Effector memory CD8-positive, alpha-beta T cell (primary cell): ENCODE results near the gene VIT.
"Not testable (repeated sequence)": the region's sequence is repeated elsewhere in the genome, so short reads cannot be mapped to it uniquely, and the experiment has no call there.

Source experiments
- ATAC-seq: fragments of 150-1000 bp; cut with Tn5 transposase; replicated peaks from 2 replicates; pipeline ENCODE4 v1.10.0; 2021; ENCODE audit warnings: mild to moderate bottlenecking, moderate library complexity
- DNase-seq, 3 experiments: peaks; one replicate each; pipeline ENCODE4 v3.0.0; 2021
- H3K27ac Mint-ChIP-seq, 2 donors: one replicate each; pipeline ENCODE4 v1.8.0; 2022; ENCODE audit warnings: mild to moderate bottlenecking in 2 of 2, mixed read lengths in 2 of 2, moderate library complexity in 2 of 2
- H3K27me3 Mint-ChIP-seq, 2 donors: one replicate each; pipeline ENCODE4 v1.8.0; 2022; ENCODE audit warnings: mixed read lengths in 2 of 2
- H3K36me3 Mint-ChIP-seq: one replicate; pipeline ENCODE4 v1.8.0; 2022; ENCODE audit warnings: mild to moderate bottlenecking, moderate library complexity, mixed read lengths; ENCODE audit not compliant: insufficient read depth
- H3K4me1 Mint-ChIP-seq, 2 donors: one replicate each; pipeline ENCODE4 v1.8.0; 2022; ENCODE audit warnings: low read depth in 2 of 2, mixed read lengths in 2 of 2
- H3K4me3 Mint-ChIP-seq, 2 donors: one replicate each; pipeline ENCODE4 v1.8.0; 2022; ENCODE audit warnings: mild to moderate bottlenecking in 2 of 2, mixed read lengths in 2 of 2, moderate library complexity in 2 of 2
- H3K9me3 Mint-ChIP-seq, 2 donors: one replicate each; pipeline ENCODE4 v1.8.0; 2022; ENCODE audit warnings: mixed read lengths in 2 of 2

VIT gene

DNA sequence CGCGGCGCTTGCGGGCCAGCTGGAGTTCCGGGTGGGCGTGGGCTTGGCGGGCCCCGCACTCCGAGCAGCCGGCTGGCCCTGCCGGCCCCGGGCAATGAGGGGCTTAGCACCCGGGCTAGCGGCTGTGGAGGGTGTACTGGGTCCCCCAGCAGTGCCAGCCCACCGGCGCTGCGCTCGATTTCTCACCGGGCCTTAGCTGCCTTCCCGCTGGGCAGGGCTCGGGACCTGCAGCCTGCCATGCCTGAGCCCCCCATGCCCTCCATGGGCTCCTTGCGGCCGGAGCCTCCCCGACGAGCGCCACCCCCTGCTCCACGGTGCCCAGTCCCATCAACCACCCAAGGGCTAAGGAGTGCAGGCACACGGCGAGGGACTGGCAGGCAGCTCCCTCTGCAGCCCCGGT, 8.2 kb upstream of the VIT start:
- ATAC-seq, H3K36me3 Mint-ChIP-seq: not testable (repeated sequence)

GRCh38 chr2:36689013-36689412, 7.5 kb upstream of the VIT start:
- not testable (repeated sequence) for H3K36me3 Mint-ChIP-seq, ATAC-seq, H3K27ac Mint-ChIP-seq

More for the DNA sequence above, 8.2 kb upstream of the VIT start:
- H3K27me3 Mint-ChIP-seq = peaks cover 18 to 41% of the 10 kb centered on the region in 2 donors
- not testable (repeated sequence) for H3K4me1 Mint-ChIP-seq, H3K4me3 Mint-ChIP-seq, DNase-seq, H3K27ac Mint-ChIP-seq, H3K9me3 Mint-ChIP-seq

GRCh38 chr2:36692121-36692520, 4.4 kb upstream of the VIT start:
- no peaks in the 10 kb centered on the region for H3K9me3 Mint-ChIP-seq
- DNase-seq = no peak
- ATAC-seq = no peak
- H3K4me1 Mint-ChIP-seq = peaks cover 0 to 2% of the 10 kb centered on the region in 2 donors
- H3K36me3 Mint-ChIP-seq = no peaks in the 10 kb centered on the region
- peak overlapping the region in 1 of 2 donors; percentile 25 for H3K27ac Mint-ChIP-seq
- no peak overlapping the region for H3K4me3 Mint-ChIP-seq
- peaks cover 8 to 24% of the 10 kb centered on the region in 2 donors for H3K27me3 Mint-ChIP-seq

More at GRCh38 chr2:36689013-36689412, 7.5 kb upstream of the VIT start:
- peaks cover 18 to 41% of the 10 kb centered on the region in 2 donors for H3K27me3 Mint-ChIP-seq
- H3K9me3 Mint-ChIP-seq, DNase-seq, H3K4me3 Mint-ChIP-seq, H3K4me1 Mint-ChIP-seq: not testable (repeated sequence)

DNA sequence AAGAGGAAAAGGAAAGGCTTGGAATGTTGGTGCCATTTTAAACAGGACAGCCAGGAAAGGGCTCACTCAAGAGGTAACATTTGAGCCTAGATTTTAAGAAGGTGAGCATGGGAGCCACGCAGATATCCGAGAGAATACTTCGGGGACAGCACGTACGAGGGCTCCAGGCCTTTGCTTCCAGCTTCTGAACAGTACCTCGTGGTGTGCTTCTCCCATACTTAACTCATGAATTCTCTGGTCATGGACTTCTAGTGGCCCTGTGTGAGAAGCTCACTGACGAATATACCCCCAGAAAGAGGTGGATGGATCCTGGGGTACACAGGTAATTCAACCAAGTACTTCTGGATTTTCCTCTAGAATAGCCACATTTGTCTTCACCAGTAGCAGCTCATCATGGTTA, 2.7 kb upstream of the VIT start:
- no peaks in the 10 kb centered on the region for H3K9me3 Mint-ChIP-seq
- peaks cover 3% of the 10 kb centered on the region for H3K36me3 Mint-ChIP-seq
- H3K4me3 Mint-ChIP-seq = no peak overlapping the region
- H3K27me3 Mint-ChIP-seq = peaks cover 8 to 13% of the 10 kb centered on the region in 2 donors
- no peak overlapping the region for H3K27ac Mint-ChIP-seq
- ATAC-seq = no peak
- no peak for DNase-seq
- H3K4me1 Mint-ChIP-seq = peaks cover 0 to 2% of the 10 kb centered on the region in 2 donors

- Mint-ChIP-seq H3K9me3 (no peaks in the 10 kb centered on the region), H3K36me3 (peaks cover 3% of the 10 kb centered on the region), H3K4me1 (no peaks in the 10 kb centered on the region), H3K4me3 (no peak overlapping the region), H3K27ac (no peak overlapping the region), H3K27me3 (peaks cover 0 to 8% of the 10 kb centered on the region in 2 donors)
- no peak for ATAC-seq
- no peak for DNase-seq
Measured at GRCh38 chr2:36695746-36696415, 626 bp upstream of the VIT start.

DNA sequence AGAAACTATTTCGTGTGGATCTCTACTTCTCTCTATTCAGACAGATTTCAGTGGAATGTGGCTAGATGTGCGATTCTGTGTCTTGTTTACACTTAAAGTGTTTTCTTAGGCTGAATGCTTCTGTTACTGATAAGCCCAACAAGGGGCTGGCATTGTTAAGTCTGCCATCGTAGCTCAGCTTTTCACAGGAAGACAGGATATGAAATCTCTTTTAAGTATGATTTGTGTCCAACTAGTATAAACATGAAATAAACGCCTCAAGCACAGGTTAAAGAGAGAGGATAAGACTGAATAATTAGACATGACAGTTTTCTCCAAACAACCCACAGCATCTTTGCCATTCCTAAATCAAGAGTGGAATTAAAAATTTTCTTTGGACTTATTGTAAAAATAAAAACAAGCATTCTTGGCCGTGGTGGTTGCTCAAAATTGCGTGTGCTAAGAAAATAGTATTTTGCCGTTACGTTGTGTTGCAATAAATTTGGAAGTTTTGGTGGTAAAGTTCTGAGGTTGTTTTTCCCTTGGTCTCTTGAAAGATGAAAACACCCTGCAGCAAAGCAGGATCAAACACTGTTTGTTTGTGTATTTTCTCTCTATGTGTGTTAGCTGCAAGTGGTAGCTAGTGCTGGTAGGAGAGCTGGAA, 1.0 kb downstream of the VIT start:
- Mint-ChIP-seq H3K9me3 (no peaks in the 10 kb centered on the region), H3K27ac (no peak overlapping the region), H3K36me3 (peaks cover 3% of the 10 kb centered on the region), H3K4me1 (no peaks in the 10 kb centered on the region), H3K4me3 (no peak overlapping the region), H3K27me3 (peaks cover 8 to 9% of the 10 kb centered on the region in 2 donors)
- no peak for DNase-seq
- ATAC-seq = no peak

- Mint-ChIP-seq H3K36me3 (peaks cover 3% of the 10 kb centered on the region), H3K27me3 (peaks cover 9 to 17% of the 10 kb centered on the region in 2 donors), H3K4me1 (no peaks in the 10 kb centered on the region), H3K27ac (no peak overlapping the region), H3K4me3 (no peak overlapping the region), H3K9me3 (no peaks in the 10 kb centered on the region)
- no peak for DNase-seq
- ATAC-seq = no peak
Measured at GRCh38 chr2:36698993-36699392, 2.5 kb downstream of the VIT start.

DNA sequence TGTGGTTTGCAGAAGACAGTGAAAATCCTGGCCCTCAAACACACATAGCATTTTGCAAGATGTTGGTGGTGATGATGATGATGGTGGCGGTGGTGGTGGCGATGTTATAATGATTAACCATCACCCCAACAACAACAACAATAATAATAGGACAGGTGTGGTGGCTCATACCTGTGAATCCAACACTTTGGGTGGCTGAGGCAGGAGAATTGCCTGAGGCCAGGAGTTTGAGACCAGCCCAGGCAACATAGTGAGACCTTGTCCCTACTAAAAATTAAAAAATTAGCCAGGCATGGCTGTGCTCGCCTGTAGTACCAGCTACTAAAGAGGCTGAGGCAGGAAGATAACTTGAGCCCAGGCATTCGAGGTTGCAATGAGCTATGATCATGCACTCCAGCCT, 3.8 kb downstream of the VIT start:
- ATAC-seq = no peak
- no peak for DNase-seq
- no peak overlapping the region for H3K4me3 Mint-ChIP-seq
- no peaks in the 10 kb centered on the region for H3K9me3 Mint-ChIP-seq
- H3K36me3 Mint-ChIP-seq = peaks cover 3% of the 10 kb centered on the region
- peaks cover 9 to 28% of the 10 kb centered on the region in 2 donors for H3K27me3 Mint-ChIP-seq
- H3K27ac Mint-ChIP-seq = no peak overlapping the region
- no peaks in the 10 kb centered on the region for H3K4me1 Mint-ChIP-seq

DNA sequence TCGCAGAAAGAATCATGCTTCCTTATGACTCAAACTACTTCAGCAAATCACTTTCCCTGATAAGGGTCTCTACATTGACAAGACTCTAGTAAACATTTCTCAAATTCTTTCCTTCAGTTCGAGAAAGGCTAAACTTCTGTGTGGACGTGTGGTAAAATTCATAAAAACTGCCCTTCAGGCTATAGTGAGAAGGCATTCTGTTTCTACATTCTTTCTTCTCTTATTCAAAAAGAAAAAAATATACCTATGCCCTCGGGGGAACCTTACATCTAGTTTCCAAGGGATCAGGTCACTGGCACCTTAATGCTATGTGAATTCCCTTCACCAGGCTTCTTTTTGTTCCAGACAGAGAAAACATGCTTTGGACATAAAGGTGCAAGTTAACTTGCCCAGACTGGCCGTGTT, 4.9 kb downstream of the VIT start:
- H3K27ac Mint-ChIP-seq = no peak overlapping the region
- ATAC-seq (no peak), DNase-seq (no peak)
- no peaks in the 10 kb centered on the region for H3K9me3 Mint-ChIP-seq
- no peak overlapping the region for H3K4me3 Mint-ChIP-seq
- H3K36me3 Mint-ChIP-seq = peaks cover 3% of the 10 kb centered on the region
- H3K4me1 Mint-ChIP-seq = no peaks in the 10 kb centered on the region
- H3K27me3 Mint-ChIP-seq = peaks cover 14 to 35% of the 10 kb centered on the region in 2 donors

DNA sequence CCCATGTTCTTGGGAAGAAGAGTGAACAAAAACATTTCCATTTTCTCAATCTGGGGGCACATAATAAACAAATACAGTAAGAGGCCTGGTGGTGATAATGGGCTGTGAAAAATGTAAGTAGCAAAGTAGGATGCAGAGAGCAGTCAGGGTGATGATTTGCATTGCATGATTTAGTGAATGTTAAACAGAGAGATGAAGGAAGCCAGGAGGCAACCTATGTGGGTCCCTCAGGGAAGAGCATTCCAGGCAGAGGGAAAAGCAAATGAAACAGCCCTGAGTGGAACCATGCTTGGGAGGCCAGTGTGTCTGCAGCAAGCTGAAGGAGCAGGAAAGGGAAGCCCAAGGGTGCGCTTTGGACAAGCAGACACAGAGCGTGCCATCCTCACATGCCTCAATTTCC, 5.4 kb downstream of the VIT start:
- ATAC-seq (no peak), DNase-seq (no peak)
- no peak overlapping the region for H3K4me3 Mint-ChIP-seq
- peaks cover 3% of the 10 kb centered on the region for H3K36me3 Mint-ChIP-seq
- H3K4me1 Mint-ChIP-seq = no peaks in the 10 kb centered on the region
- no peaks in the 10 kb centered on the region for H3K9me3 Mint-ChIP-seq
- H3K27ac Mint-ChIP-seq = no peak overlapping the region
- H3K27me3 Mint-ChIP-seq = peaks cover 16 to 37% of the 10 kb centered on the region in 2 donors

DNA sequence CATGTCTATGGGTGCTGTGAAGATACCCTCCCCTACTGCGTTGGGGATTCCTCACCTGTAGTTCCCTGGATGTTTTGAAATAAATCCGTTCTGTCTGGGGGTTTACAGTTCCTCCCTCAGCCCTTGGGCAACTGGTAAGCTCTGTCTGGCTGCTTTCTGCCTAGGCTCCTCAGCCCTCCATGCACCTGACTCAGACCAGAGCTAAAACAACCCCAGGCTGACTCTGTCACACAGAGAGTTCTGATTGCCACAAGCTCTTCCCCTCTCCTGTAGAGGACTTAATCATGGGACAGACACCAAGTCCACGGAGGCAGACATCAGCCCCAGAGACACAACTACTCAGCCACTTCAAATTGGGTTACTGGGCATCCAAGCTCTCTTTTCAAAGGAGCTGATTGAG, 6.3 kb downstream of the VIT start:
- H3K9me3 Mint-ChIP-seq = no peaks in the 10 kb centered on the region
- DNase-seq = no peak
- H3K4me3 Mint-ChIP-seq = no peak overlapping the region
- no peaks in the 10 kb centered on the region for H3K4me1 Mint-ChIP-seq
- peaks cover 3% of the 10 kb centered on the region for H3K36me3 Mint-ChIP-seq
- H3K27ac Mint-ChIP-seq = no peak overlapping the region
- H3K27me3 Mint-ChIP-seq = peaks cover 23 to 46% of the 10 kb centered on the region in 2 donors
- ATAC-seq = no peak

- H3K36me3 Mint-ChIP-seq = no peaks in the 10 kb centered on the region
- no peaks in the 10 kb centered on the region for H3K4me1 Mint-ChIP-seq
- no peak overlapping the region for H3K4me3 Mint-ChIP-seq
- no peak for ATAC-seq
- DNase-seq = no peak
- peaks cover 0 to 2% of the 10 kb centered on the region in 2 donors for H3K9me3 Mint-ChIP-seq
- peaks cover 41 to 61% of the 10 kb centered on the region in 2 donors for H3K27me3 Mint-ChIP-seq
- no peak overlapping the region for H3K27ac Mint-ChIP-seq
Measured at GRCh38 chr2:36704475-36705150, 8.1 kb downstream of the VIT start.

DNA sequence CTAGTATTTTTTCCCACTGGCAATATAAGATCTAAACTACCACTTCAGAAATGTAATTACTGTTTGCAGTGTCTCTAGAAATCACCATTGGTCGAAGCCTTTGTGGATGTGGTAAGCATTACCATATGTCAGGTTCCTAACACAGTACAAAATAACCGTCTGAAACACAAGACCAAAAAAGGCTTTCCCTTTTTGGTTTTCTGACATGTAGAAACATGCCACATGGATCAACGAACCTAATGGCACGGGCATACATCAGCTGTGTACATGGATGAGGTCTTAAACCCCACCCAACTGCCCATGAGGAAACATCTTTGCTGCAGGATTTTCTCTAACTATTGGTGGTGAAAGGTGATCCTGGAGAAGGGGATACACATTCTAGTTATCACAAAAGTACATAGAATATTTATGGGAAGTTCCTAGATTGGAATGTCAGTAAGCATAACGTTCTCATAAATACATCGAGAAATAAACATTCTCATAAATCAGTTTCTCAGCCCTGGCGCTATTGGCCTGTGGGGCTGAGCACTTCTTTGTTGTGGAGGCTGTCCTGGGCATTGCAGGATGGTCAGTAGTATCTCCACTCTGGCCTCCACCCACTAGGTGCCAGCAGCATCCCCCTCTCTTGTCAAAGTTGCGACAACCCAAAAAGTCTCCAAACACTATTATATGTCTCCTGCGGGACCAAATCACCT, 9.0 kb downstream of the VIT start:
- H3K36me3 Mint-ChIP-seq = no peaks in the 10 kb centered on the region
- H3K27ac Mint-ChIP-seq = no peak overlapping the region

More for the DNA sequence above, 9.0 kb downstream of the VIT start:
- H3K27me3 Mint-ChIP-seq = peaks cover 44 to 61% of the 10 kb centered on the region in 2 donors
- no peak overlapping the region for H3K4me3 Mint-ChIP-seq
- no peaks in the 10 kb centered on the region for H3K4me1 Mint-ChIP-seq
- peaks cover 0 to 2% of the 10 kb centered on the region in 2 donors for H3K9me3 Mint-ChIP-seq
- DNase-seq (no peak), ATAC-seq (no peak)
